RPMI7951 (cell line): Measurements from ENCODE around the gene TNFAIP8L2. TPM values are rescaled to one million over a fixed set of nuclear protein-coding genes. Genes with fewer than 3 reads are reported as not detected.
A peak's percentile ranks its signal among the peaks of the same experiment; 100 is the strongest.

Experiments
- DNase-seq: peaks from one replicate; pipeline ENCODE4 v3.0.0-alpha.2; 2012; ENCODE audit warnings: low read depth
- total RNA-seq: library from RNA; depleted of rRNA; stranded (reverse); fragments of >200 nt; shearing (Covaris generic); gene quantifications from 2 replicates; pipeline ENCODE4 v1.2.3, GENCODE V29; 2014

The TNFAIP8L2 gene
- total RNA-seq, 1 experiment from 2014 or later = not detected

DNA sequence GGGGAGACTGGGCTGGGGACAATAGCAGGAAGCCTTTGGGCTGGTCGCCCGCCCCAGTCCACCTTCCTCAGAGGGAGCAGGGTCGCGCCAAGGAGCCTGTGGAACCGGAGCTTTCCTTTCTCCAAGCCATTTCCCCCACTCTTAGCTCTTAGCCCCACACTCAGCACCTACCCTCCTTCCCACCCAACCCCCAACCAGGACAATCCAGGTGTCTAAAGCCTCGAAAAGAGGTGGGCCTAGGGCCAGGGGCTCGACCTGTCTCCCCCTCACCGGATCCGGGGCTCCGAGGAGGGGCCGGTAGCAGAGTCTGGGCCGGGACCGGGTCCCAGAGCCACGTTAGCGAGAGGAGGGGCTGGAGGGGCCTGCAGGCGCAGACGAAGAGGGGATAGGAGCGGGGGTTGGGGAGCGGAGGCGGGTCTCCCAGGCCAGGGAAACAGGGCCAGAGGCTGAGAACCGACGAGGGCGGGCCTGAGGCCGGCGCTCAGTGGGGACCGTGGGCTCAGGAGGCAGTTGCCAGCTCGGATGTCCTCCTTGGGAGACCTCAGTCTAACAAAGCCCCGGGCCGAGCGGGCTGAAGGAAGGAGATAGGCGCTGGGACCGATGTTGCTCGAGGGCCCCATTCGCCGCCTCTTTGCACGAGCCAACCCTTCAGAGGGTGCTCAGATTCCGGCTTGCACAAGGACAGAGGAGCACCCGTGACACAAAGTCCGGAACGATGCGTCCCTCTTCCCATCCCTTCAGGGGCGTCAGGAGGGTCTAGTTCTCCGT, 11.0 kb upstream of the TNFAIP8L2 start:
- no peak for DNase-seq

DNA sequence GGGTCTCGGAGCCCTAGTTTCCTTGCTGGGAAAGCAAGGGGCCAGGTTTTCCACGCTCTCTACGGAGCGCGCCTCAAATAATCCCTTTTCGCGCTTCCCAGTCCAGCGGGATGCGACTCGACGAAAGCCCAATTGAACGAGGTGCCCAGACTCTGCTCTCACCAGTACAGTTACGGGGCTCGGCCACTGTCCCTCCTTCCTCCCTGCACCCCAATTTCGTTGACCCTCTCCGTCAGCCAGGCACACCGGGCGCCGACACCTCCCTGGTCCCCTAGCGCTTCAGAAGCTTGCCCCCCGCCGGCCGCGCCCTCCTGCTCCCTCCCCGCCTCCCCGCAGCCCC, 10.4 kb upstream of the TNFAIP8L2 start:
- no peak for DNase-seq

DNA sequence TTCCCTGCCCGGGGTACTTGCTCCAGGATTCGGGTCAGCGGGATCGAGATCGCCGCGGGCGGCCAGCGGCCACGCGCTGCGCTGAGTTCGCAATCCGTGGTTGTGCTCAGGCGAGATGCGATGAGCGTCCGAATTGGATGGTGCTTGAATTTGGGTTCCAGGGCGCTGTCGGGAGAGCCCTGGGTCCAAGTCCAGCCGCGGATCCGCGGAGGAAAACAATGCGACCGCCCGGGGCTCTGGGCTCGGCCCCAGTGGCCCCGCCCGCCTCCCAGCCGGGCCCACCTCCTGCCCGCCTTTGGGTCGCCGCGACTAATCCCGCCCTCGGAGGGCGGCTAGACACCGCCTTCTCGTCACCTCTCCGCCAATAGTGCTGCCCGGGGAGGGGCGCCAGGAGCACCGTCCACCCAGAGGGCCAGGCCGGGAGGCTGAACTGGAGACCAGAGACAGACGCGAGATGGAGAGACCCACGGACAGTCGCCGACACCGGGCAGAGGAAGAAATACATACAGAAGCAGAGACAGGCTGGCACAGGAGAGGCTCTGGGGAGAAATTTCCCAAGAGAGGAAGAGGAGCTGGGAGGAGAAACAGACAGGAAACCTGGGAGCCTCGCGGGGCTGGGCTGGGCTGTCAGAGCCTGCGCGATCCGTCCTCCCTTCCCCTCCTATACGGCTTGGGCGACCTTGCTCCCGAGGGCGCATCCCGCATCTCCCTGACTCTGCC, 9.9 kb upstream of the TNFAIP8L2 start, which contains the start of gene SEMA6C:
Gene SEMA6C, minus strand, starts transcription at position 220 of the 720 bp plus-strand sequence. CDS start 4,010 bp downstream, outside the sequence.
- peak; percentile 89 for DNase-seq

DNA sequence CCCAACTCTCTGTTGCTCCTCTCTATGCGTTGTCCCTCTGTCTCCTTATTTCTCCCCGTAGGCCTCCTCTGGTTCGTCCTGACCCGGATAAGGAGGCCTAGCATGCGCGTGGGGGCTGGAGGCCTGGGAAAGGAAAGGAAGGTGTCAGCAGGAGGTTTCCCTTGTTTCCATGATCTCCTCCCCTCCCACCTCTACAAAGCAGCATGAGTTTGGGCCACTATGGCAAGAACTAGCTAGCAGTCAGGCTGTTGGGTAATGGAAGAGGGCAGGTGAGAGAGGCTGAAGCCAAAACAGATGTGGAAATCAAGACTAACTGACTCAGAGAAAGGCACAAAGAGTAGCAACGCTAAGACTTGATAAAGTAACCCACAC, 9.3 kb upstream of the TNFAIP8L2 start:
- DNase-seq = no peak

DNA sequence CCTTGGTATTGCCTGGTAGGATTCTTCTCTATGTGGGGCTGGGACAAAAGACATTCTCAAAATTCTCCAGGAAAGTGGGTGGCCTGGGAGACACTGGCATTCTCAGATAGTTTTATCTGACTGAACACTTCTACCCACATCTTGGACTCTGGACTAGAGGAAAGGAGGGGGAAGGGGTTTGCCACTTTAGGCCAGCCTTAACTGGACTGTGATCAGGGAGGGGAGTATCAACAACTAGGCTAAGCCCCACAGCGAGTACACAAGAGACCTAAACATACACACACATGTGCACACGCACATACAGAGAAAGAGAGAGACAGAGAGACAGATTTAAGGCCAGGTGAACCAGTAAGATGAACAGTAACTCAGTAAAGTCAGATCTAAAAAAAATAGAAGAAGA, 8.8 kb upstream of the TNFAIP8L2 start:
- DNase-seq = no peak

DNA sequence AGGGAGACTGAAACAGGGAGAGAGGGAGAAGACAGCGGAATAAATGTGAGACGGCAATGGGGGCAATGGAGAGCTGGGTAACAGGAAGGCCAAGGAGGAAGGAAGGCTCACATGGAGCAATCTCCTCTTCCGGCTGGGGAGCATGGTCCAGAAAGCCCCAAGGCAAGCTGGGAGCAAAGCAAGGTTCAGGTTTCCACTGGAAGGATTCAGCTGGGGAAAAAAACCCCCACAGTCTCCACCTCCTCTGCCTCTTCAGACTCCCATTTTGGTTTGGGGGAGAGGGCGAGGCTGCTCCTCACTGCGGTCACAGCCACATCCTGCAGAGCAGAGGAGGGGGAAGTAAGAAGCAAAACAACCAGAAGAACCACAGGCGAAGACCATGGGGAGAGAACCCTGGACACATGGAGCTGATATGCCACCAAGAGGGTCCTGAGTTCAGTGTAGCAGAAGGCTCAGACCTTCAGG, 650 bp downstream of the TNFAIP8L2 start:
- no peak for DNase-seq

DNA sequence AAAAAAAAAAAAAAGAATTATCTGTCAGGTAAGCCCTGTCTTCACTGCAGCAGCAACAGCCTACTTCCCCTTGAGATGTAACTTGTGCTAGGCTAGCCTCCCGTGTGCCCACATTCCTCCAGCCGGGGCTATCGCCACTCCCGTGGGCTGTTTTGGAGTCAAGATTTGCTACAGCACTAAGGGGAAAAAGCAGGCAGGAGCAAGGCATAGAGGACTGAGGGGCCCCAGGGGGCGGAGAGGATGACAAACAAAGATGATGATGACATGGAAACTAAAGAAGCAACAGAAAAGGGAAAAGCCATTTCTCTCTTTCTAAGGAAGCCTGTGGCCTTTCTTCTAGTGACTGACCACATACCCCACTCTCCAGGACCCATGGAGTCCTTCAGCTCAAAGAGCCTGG, 1.9 kb downstream of the TNFAIP8L2 start:
- DNase-seq = no peak

DNA sequence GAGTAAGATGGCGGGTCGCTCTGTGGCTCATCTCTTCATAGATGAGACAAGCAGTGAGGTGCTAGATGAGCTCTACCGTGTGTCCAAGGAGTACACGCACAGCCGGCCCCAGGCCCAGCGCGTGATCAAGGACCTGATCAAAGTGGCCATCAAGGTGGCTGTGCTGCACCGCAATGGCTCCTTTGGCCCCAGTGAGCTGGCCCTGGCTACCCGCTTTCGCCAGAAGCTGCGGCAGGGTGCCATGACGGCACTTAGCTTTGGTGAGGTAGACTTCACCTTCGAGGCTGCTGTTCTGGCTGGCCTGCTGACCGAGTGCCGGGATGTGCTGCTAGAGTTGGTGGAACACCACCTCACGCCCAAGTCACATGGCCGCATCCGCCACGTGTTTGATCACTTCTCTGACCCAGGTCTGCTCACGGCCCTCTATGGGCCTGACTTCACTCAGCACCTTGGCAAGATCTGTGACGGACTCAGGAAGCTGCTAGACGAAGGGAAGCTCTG, 2.4 kb downstream of the TNFAIP8L2 start:
- no peak for DNase-seq

DNA sequence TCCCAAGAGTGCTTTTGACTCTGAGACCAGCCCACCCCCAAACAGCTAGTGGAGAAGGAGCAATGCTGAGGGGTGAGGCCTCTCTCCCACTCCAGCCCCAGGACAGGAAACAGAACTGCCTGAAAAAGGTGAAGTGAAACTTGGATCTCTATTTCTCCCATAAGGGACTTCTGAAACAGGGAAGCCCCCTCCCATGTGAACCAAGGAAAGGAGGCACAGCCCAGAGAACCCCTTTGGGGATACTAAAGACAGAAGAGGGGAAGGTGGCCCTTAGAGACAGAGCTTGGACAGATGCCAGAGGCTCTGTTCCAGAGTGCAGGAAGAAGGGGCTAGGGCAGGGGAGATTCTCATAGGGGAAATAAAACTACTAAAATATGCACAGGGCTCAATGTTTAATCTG, 2.9 kb downstream of the TNFAIP8L2 start:
- no peak for DNase-seq

DNA sequence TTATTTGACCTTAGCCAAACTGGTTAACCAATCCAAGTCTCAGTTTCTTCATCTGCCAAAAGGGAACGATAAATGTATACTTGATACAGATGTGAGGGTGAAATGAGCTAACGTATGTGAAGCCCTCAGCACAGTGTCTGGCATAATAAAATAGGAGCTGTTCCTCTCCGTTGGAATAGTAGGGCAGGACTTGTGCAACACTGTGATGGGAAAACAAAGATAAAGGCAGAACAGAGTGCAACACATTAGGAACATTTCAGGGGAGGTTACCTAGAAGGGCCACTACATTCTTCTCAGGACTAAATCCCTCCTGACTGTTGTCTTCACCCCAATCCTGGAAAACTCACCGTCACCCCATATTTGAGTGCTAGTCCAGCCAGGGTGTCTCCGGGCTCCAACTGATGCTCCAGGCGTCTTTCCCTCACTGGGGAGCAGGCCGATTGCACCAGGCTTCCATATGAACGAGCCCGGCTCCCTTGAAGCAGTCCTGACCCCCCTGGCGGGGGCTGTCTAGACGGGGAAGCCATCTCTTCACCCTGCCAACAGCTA, 8.4 kb downstream of the TNFAIP8L2 start:
- no peak for DNase-seq

DNA sequence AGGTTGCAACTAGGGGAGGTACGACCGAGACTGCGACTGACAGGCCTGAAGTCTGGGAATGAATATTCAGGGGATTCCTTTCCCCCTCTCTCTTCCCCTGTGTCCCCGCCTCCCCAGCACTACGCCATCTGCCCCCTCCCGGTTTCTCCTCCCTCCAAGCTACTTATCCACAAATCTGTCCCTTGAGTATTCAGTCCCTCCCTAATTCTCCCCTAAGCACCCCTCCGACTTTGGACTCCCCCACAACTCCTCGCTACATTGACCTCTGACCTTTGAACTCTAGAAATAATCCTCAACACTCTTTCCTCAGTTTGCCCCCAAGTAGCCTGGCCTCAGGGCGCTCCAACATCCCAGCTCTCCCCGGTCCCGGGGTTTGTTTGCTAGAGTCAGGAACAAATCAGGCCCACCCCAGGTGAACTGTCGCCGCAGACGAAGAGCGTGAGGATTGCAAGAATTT, 8.9 kb downstream of the TNFAIP8L2 start:
- DNase-seq = peak; percentile 57

DNA sequence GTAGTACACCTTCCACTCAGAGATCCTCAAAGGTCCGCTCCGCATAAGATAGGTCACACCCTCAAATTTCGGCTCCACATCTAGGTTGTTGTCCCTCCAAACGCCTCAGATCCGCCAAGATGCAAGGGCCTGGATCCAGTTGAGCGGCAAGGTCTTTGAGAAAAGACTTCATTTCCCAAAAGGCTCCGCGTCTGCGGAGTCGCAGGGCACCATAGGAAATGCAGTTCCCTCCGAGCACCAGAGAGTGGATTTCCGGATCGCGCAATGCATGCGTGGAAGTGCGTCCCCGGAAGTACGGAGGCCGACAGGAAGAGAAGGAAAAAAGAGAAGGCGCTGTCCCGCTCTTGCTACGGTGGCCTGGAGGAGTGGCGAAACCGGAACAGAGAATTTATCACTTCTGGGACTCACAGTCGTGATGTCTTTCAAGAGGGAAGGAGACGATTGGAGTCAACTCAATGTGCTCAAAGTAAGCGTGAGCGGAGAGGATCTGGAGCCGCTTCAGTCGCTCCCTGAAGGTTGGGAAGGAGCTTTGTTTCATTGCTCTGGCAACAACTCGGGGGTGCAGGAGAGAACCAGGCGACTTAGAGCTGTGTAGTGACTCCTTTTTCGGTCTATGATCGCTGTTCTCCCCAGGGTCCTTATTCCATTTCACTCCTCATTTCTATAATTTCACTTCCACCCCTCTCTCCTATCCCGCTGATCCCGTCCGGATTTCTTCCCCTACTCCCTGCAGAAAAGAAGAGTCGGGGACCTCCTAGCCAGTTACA, 9.5 kb downstream of the TNFAIP8L2 start, which contains the start of the genes LYSMD1 and SCNM1:
Gene LYSMD1, minus strand, starts transcription at position 165 of the 767 bp plus-strand sequence. CDS start 644 bp downstream, outside the sequence.
Gene SCNM1, plus strand, starts transcription at position 407 of the 767 bp plus-strand sequence. Its CDS starts 9 bp downstream, at position 416.
- DNase-seq = peak; percentile 99

DNA sequence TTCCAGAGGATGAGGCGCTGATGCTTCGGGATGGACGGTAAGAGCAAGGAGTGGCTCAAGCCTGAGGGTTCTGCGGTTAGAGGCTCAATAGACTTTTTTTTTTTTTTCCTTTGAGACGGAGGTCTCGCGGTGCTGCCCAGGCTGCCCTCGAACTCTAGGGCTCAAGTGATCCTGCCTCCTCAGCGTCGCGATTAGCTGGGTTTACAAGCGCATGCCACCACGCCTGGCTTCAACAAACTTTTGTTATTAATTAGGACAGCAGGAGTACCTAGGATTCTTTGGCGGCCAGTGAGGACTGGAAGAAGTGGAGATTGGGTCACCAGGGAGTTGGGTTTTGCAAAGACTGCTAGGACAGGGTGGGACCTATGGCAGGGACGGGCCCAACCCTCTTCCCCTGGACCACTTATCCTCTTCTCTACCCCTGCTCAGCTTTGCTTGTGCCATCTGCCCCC, 10.1 kb downstream of the TNFAIP8L2 start:
- DNase-seq = peak; percentile 72

DNA sequence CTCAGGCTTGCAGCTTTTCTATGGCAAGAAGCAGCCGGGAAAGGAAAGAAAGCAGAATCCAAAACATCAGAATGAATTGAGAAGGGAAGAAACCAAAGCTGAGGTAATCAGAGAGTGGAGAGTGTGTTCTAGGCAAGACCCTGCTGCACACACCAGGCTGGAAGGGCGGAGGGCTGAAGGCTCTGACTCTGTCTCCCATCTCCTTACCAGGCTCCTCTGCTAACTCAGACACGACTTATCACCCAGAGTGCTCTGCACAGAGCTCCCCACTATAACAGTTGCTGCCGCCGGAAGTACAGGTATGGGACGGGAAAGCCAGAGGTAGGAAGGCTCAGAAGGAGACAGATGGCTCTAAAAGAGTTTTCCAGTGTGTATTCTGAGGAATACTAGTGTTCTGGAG, 10.7 kb downstream of the TNFAIP8L2 start:
- no peak for DNase-seq

DNA sequence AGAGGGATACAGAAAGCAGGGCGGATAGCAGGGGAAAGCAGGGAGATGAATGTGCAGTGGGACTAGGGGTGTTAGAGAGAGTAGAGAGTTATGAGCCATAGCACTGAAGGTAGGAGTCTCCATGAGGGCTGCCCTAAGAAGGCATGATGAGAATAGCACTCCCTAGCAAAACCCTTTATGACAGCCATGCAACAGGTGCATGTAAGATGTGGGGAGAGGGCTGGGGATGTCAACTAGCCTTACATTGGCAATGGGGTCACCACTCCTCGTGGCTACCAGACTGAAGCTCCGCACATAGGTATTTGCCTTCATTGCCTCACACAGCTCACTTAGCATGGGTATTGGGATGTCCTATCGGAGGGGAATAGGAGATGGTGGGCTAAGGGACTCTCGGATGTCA, 14.7 kb downstream of the TNFAIP8L2 start:
- no peak for DNase-seq

DNA sequence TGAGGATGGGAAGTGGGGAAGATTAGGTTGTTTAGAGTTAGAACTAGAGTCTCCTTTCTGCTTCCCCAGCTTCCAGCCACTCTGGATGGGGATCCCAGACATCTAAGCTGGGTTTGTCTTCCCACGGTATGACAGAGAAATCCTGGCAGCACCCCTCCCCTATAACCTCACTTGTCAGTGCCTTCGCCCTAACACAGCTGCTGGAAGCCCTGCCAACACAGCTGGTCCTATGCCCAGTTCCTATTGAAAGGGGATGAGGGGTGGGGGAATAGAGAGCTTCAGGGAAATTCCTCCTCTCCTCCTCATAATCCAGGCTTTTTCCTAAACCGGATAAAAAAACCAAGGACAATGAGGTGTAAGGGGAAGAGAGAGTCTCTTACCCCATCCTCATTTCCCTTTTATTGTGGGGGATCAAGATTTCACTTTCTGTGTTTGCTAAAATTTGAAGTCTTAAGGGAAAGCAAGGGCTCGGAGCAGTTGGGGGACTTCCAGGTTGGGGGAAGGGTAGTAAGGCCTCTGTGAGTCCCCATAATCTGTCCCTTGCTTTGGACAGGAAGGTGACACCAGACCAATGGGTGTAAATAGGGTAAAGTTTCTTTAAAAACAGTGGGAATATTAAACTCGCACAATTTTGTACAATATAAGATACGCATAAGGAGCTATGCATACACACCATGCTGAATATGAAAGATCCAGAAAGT, 18.7 kb downstream of the TNFAIP8L2 start:
- DNase-seq = no peak

DNA sequence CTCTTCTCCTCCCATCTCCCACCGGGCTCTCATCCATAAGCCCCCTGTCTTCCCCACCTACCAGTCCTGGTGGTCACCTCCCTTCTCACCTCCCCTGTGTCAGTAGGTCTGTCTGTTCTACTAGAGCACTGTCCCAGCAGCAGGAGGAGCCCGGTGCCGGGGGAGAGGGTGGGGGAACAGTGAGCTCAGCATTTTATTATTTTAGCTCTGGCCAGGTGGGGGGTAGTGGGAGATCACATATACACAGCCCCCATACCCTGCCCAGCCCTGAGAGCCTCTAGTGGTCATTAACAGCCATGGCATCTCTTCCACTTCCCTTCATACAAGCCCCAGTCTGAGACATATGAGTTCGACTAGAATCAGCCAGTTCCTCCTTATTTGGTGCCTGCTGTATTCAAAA, 19.4 kb downstream of the TNFAIP8L2 start, which contains the start of gene TMOD4:
Gene TMOD4, minus strand, starts transcription at position 119 of the 400 bp plus-strand sequence. CDS start 1,106 bp downstream, outside the sequence.
- no peak for DNase-seq

DNA sequence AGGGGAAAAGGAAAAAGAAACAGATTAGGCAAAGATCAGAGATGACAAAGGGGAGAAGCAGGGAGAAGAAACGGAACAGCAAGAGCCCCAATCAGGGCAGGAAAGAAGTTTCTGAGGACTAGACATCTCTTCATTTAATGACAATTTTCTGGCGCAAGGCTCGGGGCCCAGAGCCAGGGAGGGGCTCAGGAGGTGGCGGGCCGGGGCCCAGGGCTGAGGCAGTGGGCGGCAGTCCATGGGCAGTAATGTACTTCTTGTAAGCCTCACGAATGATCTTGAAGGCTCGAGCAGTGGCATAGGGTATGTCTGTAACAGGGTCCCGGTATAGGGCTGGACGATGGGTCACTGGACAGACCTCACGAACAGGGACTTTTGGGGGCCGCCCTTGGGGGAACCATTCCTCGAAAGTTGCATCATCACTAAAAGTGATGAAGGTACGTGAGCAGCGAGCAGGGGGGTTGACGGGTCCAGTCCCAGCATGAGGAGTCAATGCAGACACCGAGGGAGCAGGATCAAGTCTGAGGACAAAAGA, 20.1 kb downstream of the TNFAIP8L2 start:
- DNase-seq = no peak

DNA sequence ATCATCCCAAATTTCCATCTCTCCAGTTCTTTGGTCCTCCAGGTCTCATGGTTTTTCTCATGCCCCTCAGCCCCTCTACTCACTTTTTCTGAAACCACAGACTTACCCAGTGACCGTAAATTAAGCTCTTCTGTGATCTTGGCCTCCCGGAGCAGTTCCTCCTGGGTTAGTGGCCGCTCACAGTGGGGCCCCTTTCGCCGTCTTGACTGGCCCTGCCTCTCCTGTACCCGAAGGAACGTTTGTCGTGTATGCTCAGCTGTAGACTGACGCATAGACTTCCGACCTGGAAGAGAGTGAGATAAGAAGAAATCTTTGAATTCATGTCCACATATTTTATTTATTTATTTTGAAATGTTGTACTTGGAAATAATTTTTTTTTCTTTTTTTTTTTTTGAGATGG, 27.8 kb downstream of the TNFAIP8L2 start:
- DNase-seq = no peak

DNA sequence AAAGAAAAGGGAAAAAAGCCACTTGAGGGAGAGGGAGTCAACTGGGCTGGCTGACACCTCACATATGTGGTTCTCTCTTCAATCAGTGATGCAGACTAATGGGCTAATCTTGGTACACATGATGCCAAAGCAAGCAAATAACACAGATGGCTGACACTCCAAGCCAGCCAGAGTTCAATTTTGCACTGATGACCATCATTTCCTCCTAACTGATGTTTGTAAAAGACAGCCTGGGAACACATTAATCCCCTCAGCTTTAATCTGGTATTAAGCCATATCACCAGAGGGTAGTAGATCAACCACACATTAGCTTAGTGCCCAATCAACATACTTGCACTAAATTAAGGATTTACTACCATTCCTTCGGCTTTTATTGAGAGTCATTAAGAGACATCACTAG, 30.8 kb downstream of the TNFAIP8L2 start:
- no peak for DNase-seq
